NCI-H1930 (cell line): ENCODE data around the gene REEP3.
"Not testable (repeated sequence)": the region's sequence is repeated elsewhere in the genome, so short reads cannot be mapped to it uniquely, and the experiment has no call there.

Experiments used
- DNase-seq, 2 experiments: peaks; one replicate each; lab custom pipeline; 2025; lab: John Stamatoyannopoulos, UW

The REEP3 gene

GRCh38 chr10:63549810-63550209 lies 28.6 kb downstream of the REEP3 start:
- no peak for DNase-seq

GRCh38 chr10:63553031-63553430 lies 31.8 kb downstream of the REEP3 start:
- DNase-seq = no peak

- no peak for DNase-seq
These were observed 32.3 kb downstream of the REEP3 start for GRCh38 chr10:63553473-63553872.

DNA sequence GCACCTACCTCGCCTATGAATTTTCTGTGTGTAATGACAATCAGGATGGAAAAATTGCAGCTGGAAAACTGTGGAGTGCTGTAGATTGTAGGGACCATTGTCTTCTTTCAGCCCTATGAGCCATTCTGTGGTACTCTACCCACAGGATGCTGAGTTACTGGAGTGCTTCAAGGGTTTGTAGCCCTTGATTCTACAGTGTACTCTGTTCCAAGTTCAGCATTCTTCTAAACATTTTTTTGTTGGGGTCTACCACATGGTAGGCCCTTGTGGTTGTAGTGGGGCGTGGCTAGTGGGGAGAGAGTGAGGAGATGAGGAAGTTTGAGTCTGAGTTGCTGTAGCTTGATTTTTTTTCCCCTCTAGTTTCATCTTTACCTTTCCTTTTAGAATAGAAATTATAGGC lies 33.5 kb downstream of the REEP3 start:
- no peak for DNase-seq

GRCh38 chr10:63555330-63555729 lies 34.1 kb downstream of the REEP3 start:
- DNase-seq = no peak

DNA sequence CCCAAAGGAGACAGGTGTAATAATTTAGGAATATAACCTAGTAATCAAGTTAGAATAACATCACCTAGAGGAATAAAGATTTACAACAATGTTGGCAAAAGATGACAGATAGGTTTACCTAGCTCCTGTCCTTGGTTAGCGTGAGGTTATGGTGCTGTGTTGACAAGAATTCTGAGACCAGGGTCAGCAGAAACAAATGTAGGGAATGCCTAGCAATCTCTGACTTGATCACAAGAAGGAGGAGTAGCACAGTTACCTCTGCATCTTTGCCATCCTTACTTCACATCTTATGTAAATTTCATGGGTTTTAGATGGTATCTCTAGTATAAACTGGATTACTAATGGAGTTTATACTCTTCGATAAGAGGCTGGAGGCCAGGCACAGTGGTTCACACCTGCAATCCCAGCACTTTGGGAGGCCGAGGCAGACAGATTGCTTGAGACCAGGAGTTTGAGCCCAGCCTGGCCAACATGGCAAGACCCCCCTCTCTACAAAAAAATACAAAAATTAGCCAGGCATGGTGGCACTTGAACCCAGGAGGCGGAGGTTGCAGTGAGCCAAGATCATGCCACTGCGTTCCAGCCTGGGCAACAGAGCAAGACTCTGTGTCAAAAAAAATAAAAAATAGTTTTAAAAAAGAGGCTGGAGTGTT lies 37.1 kb downstream of the REEP3 start:
- DNase-seq = no peak

GRCh38 chr10:63561341-63561740 lies 40.1 kb downstream of the REEP3 start:
- no peak for DNase-seq

GRCh38 chr10:63562391-63562790 lies 41.2 kb downstream of the REEP3 start:
- DNase-seq = no peak

- DNase-seq = no peak
These were observed 41.7 kb downstream of the REEP3 start for GRCh38 chr10:63562857-63563256.

GRCh38 chr10:63563623-63564022 lies 42.4 kb downstream of the REEP3 start:
- no peak for DNase-seq

DNA sequence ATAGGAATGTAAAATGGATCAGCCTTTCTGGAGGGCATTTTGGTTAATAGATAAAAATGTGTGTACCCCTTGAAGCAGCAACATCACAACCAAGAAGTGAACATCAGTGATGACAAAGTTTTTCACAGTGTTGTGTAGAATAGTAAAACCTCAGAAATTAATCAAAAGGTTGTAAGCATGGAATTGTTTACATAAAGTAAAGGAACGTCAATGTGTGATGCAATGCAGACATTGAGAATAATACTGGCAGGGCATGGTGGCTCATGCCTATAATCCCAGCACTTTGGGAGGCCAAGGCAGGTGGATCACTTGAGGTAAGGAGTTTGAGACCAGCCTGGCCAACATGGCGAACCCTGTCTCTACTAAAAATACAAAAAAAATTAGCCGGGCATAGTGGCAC lies 43.5 kb downstream of the REEP3 start:
- not testable (repeated sequence) for DNase-seq

DNA sequence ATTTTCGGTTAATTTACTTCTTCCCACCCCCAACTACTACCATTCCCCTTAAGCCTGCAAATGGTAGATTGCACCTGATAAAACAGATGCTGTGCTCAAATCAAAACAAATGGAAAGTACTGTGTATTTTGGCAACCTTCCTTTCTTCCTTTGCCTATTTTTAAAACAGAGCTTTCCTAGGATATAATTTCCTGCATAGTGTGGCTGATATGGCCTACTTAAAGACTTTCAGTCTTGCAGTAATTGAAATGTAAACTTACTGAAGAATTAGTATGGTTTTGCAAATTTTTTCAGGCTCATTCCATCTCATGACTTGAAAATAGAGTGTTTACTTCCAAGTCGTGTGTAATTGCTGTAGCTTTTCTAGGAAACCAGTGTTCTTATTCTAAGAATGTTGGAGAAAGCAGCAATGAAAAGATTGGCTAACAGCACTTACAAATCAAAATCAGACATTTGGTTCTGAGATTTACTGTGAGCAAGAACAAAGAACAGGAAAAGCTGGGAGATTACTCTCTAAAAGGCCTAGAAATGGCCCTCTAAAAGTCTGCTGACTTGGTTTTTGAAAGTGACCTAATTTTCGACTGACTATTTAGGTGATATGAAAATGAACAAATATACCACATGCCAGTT lies 52.0 kb downstream of the REEP3 start:
- DNase-seq = peak in 1 of 2 experiments; percentile 15

DNA sequence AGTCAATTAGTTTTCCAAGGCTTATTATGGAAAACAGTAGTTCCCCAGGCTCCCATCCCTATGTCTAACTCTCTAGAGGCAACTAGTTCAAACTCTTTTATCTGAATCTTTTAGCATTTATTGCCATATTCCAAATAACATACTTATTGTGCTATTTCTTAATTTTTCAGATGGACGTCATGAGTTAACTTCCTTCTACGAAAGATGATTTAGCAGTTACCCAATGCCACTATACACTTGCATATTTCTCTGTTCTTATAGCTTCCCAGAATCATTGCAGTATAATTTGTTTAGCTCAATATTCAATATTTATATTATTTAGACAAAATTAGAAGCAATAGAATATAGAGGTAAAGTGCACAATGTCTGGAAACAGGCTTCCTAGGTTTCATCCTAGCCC lies 52.8 kb downstream of the REEP3 start:
- no peak for DNase-seq

DNA sequence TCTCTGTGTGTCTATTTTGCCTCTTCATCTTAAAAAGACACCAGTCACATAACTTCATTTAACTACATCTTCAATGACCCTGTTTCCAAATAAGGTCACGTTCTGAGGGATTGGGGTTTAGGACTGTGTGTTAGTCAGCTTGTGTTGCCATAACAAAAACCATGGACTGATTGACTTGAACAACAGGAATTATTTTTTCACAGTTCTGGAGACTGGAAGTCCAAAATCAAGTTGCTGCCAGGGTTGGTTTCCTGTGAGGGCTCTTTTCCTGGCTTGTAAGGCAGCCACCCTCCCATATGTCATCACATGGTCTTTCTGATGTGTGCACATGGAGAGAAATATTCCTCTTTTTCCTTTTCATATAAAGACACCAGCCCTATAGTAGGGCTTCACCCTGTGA lies 55.3 kb downstream of the REEP3 start:
- DNase-seq = no peak

GRCh38 chr10:63578501-63578900 lies 57.3 kb downstream of the REEP3 start:
- DNase-seq = no peak

DNA sequence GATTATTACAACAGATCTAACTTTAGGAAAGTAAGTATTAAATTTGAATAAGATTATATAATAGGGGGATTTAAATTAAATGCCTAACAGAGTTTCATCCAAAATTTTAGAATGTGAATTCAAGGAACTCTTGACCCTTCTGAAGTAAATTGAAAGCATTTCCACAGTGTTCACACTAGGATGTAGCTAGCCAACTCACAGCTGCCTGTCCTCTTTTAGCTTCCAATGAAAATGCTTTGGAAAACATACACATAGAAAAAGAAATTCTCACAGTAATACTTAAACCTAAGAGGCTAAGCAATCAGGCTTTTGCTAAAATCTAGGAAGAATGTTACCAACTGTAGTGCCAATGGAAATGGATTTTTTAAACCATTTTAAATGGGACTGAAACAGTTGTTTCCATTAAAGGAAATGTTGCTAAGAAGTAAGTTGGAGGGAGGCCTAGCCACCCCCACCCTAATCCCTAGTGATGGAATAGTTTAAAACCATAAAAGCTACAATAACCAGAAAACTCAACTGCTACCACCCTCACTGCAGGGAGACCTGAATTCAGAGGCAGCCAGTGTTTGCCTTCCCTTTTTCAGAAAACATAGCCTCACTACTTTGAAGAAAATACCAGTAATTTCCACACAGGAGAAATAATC lies 58.3 kb downstream of the REEP3 start:
- no peak for DNase-seq

- DNase-seq = no peak
These were observed 61.5 kb downstream of the REEP3 start for GRCh38 chr10:63582690-63583089.

GRCh38 chr10:63583397-63583796 lies 62.2 kb downstream of the REEP3 start:
- DNase-seq = no peak

- no peak for DNase-seq
These were observed 62.9 kb downstream of the REEP3 start for GRCh38 chr10:63583909-63584724.

DNA sequence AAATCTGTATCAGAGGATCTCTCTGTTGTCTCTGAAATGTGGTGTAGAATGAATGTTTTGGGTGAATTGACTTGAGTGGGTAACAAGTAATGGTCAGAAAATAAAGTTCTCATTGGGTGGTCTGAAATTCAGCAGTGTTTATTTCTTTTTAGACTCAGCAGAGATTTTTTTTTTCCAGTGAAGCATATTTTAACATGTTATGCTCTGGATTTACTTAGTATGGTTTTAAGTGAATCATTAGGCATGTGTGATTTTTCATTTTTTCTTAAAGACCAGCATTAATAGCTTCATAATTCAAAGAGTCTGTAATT lies 63.5 kb downstream of the REEP3 start:
- no peak for DNase-seq

DNA sequence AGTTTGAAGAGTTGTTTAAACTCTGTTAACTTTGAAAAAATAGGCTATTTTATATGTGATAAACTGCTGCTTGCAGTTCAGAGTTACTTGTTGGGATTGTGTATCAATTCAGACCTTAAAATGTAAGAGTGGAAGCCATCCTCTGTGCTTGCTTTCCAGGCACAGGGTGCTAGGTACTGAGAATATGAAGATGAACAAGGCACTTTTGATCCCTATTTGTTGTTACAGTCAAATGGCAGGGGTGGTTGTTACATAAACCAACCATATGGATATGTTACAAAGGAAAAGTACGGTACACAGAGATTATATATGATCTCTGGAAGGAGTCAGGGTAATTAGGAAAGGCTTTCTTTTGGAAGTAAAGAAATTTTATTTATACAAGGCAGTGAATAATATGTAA lies 63.8 kb downstream of the REEP3 start:
- DNase-seq = no peak

GRCh38 chr10:63586043-63586442 lies 64.8 kb downstream of the REEP3 start:
- no peak for DNase-seq

DNA sequence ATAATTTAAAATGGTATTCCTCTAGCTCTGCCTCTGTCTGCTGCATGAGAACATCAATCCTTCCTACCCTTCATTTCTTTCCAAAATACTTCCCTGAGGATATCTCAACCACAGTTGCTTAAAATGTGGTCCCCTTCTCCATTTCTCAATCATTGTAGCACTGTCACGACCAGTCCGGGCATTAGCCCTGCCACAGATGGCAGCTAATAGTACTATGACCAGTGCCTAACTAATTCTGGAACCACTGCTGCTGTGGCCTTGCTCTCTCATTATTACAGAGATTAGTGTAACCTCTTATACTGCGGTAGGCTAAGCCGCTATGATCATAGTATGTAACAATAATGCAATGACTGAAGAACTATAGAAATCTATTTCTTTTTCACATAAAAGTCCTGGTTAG lies 66.0 kb downstream of the REEP3 start:
- DNase-seq = no peak
